ENCODE data around the gene KPNA5. TPM values are rescaled to one million over a fixed set of nuclear protein-coding genes. Genes with fewer than 3 reads are reported as not detected.

Gene KPNA5
- total RNA-seq, 1 experiment from 2014 or later: 12.2 TPM

GRCh38 chr6:116680880-116681672 is at the start of gene KPNA5 (continued):
- TF ChIP-seq, protein P1, sequence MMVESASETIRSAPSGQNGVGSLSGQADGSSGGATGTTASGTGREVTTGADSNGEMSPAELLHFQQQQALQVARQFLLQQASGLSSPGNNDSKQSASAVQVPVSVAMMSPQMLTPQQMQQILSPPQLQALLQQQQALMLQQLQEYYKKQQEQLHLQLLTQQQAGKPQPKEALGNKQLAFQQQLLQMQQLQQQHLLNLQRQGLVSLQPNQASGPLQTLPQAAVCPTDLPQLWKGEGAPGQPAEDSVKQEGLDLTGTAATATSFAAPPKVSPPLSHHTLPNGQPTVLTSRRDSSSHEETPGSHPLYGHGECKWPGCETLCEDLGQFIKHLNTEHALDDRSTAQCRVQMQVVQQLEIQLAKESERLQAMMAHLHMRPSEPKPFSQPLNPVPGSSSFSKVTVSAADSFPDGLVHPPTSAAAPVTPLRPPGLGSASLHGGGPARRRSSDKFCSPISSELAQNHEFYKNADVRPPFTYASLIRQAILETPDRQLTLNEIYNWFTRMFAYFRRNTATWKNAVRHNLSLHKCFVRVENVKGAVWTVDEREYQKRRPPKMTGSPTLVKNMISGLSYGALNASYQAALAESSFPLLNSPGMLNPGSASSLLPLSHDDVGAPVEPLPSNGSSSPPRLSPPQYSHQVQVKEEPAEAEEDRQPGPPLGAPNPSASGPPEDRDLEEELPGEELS (CRISPR knock-in tag; IDR thresholded peaks at IDR 0.05): no peak
- TF ChIP-seq FOXK1 (CRISPR knock-in tag; IDR thresholded peaks at IDR 0.05): 0 out of 2 replicates have a peak, but pooled peaks have one; percentile 36
- TF ChIP-seq, protein P2, sequence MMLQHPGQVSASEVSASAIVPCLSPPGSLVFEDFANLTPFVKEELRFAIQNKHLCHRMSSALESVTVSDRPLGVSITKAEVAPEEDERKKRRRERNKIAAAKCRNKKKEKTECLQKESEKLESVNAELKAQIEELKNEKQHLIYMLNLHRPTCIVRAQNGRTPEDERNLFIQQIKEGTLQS (CRISPR knock-in tag; conservative IDR thresholded peaks at IDR 0.05): no peak
- peak; percentile 58; the same call in 1 of the 2 replicates for TF ChIP-seq TEAD1 (CRISPR knock-in tag; IDR thresholded peaks at IDR 0.05)
- no peak for TF ChIP-seq ZNF423 (CRISPR knock-in tag; IDR thresholded peaks at IDR 0.05)
- 0 out of 2 replicates have a peak, but pooled peaks have one; percentile 53 for TF ChIP-seq AFF4 (CRISPR knock-in tag; IDR thresholded peaks at IDR 0.05; ENCODE audit: borderline replicate concordance)
- TF ChIP-seq CREB1 (CRISPR knock-in tag; IDR thresholded peaks at IDR 0.05): 0 out of 2 replicates have a peak, but pooled peaks have one; percentile 31

- POLR2A ChIA-PET: no interaction called here
- CTCF ChIA-PET: interaction anchor here (1.4 kb wide), 1 partner anchor 70 kb away, joined by 4 read pairs; no protein-coding TSS in a partner anchor
Measured at GRCh38 chr6:116631379-116631990, 49.5 kb upstream of the KPNA5 start.

DNA sequence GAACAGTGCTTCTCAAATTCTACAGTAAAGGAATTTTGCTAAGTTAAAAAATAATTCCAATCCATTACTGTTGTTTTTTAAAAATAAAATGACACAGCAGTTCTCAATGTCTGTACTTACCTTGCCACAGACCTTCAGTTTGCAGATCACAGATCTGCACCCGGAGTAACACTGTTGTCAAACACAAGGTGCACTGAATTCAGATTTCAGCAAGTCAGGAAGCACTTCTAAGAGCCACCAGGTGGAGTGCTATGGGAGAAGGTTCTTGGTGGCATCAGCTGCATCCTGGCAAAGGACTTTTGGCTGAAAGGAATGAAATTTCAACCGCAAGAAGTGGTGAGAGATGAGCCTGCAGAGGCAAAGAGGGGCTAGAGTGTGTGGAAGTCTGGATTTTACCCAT is 47.3 kb upstream of the KPNA5 start:
- Mint-ChIP-seq H3K9me3 (peaks cover 4% of the 10 kb centered on the region), H3K4me3 (no peak overlapping the region), H3K4me1 (no peaks in the 10 kb centered on the region), H3K27ac (peak overlapping the region; percentile 31; the same call in 1 of the 2 replicates), H3K27me3 (ENCODE audit: low read depth) (no peaks in the 10 kb centered on the region), H3K36me3 (peaks cover 25% of the 10 kb centered on the region)
- TF ChIP-seq PRRX2 (CRISPR knock-in tag; IDR thresholded peaks at IDR 0.05) (no peak), CTCF (IDR thresholded peaks at IDR 0.05) (0 out of 2 replicates have a peak, but pooled peaks have one; percentile 13), PRDM15 (CRISPR knock-in tag; IDR thresholded peaks at IDR 0.05) (peak; percentile 63; the same call in 1 of the 2 replicates), ESRRA (CRISPR knock-in tag; IDR thresholded peaks at IDR 0.05; ENCODE audit: borderline replicate concordance) (no peak), NR2C2 (CRISPR knock-in tag; IDR thresholded peaks at IDR 0.05) (no peak), OVOL2 (CRISPR knock-in tag; IDR thresholded peaks at IDR 0.05; ENCODE audit: borderline replicate concordance) (no peak), CREB1 (CRISPR knock-in tag; IDR thresholded peaks at IDR 0.05) (0 out of 2 replicates have a peak, but pooled peaks have one; percentile 5), MYBL2 (CRISPR knock-in tag; IDR thresholded peaks at IDR 0.05) (no peak)
- POLR2A ChIA-PET: no interaction called here
- no peak for DNase-seq (ENCODE audit: low spot score)
- CTCF ChIA-PET: no interaction called here
- peak; percentile 92 for ATAC-seq

More at GRCh38 chr6:116631379-116631990, 49.5 kb upstream of the KPNA5 start:
- Mint-ChIP-seq H3K4me3 (no peak overlapping the region), H3K36me3 (peaks cover 10% of the 10 kb centered on the region), H3K9me3 (no peaks in the 10 kb centered on the region), H3K27me3 (ENCODE audit: low read depth) (no peaks in the 10 kb centered on the region; the same call in 1 of the 2 replicates), H3K27ac (no peak overlapping the region), H3K4me1 (no peaks in the 10 kb centered on the region)
- DNase-seq (ENCODE audit: low spot score) (peak; percentile 19), ATAC-seq (peak; percentile 50)
- TF ChIP-seq GABPB1 (CRISPR knock-in tag; IDR thresholded peaks at IDR 0.05) (peak; percentile 82), ZNF263 (CRISPR knock-in tag; IDR thresholded peaks at IDR 0.05; ENCODE audit: low read depth) (no peak)
